K562 (cell line): ENCODE data around the gene PLOD1. TPM values are rescaled to one million over a fixed set of nuclear protein-coding genes. Genes with fewer than 3 reads are reported as not detected.
A peak's percentile ranks its signal among the peaks of the same experiment; 100 is the strongest.

Experiments
- BRD4 ChIP-seq: fragments of 200-600 bp; sonication (generic); IDR thresholded peaks from 2 replicates; pipeline ENCODE4 v1.6.1; 2017; ENCODE audit warnings: inconsistent platforms
- GTF2F1 ChIP-seq: IDR thresholded peaks from 2 replicates; pipeline ENCODE4 v1.6.1; 2011; ENCODE audit warnings: low read depth, low read length, improper control_type of control experiment
- IRF2 ChIP-seq: sonication (generic); formaldehyde crosslinking; IDR thresholded peaks from 2 replicates; pipeline ENCODE4 v1.8.1; 2022; ENCODE audit warnings: mild to moderate bottlenecking, missing genetic modification reagents
- MCM2 ChIP-seq: fragments of 450-650 bp; IDR thresholded peaks from 2 replicates; pipeline ENCODE4 v1.6.1; 2017; ENCODE audit warnings: low read depth, mild to moderate bottlenecking
- NCOA4 ChIP-seq: fragments of 450-650 bp; IDR thresholded peaks from 2 replicates; pipeline ENCODE4 v1.6.1; 2018; ENCODE audit warnings: mild to moderate bottlenecking; ENCODE audit not compliant: partially characterized antibody
- NEUROD1 ChIP-seq: fragments of 150-350 bp; IDR thresholded peaks from 2 replicates; pipeline ENCODE4 v1.6.1; 2014; ENCODE audit warnings: borderline replicate concordance, low read length, low read depth; ENCODE audit not compliant: partially characterized antibody
- PHB ChIP-seq: fragments of 250-450 bp; sonication (Bioruptor Pico); IDR thresholded peaks from 2 replicates; pipeline ENCODE4 v1.5.0; 2021
- PHB2 ChIP-seq: fragments of 450-650 bp; IDR thresholded peaks from 2 replicates; pipeline ENCODE4 v1.6.1; 2017; ENCODE audit warnings: low read depth
- POLR2A ChIP-seq: fragments of 450-650 bp; conservative IDR thresholded peaks from 2 replicates; pipeline ENCODE4 v1.6.1; 2016
- POLR2H ChIP-seq: IDR thresholded peaks from 2 replicates; pipeline ENCODE4 v1.6.1; 2016; ENCODE audit warnings: missing genetic modification characterization, low read depth, mild to moderate bottlenecking, control low read depth, missing compliant biosample characterization, moderate library complexity
- SIRT6 ChIP-seq: IDR thresholded peaks from one replicate; pipeline ENCODE4 v1.6.1; 2012; ENCODE audit warnings: low read depth, mild to moderate bottlenecking, control low read depth, inconsistent platforms, low read length, moderate library complexity
- SMAD3 ChIP-seq: fragments of 450-650 bp; formaldehyde crosslinking; conservative IDR thresholded peaks from 2 replicates; pipeline ENCODE4 v1.4.0; 2020; ENCODE audit warnings: mild to moderate bottlenecking
- STAG1 ChIP-seq: sonication (generic); formaldehyde crosslinking; IDR thresholded peaks from 2 replicates; pipeline ENCODE4 v1.5.0; 2020; ENCODE audit warnings: missing genetic modification reagents, borderline replicate concordance
- TCF3 ChIP-seq: sonication (generic); formaldehyde crosslinking; IDR thresholded peaks from 2 replicates; pipeline ENCODE4 v1.4.0; 2020; ENCODE audit warnings: mild to moderate bottlenecking, missing genetic modification reagents
- ZBTB17 ChIP-seq: fragments of 450-650 bp; formaldehyde crosslinking; IDR thresholded peaks from 2 replicates; pipeline ENCODE4 v1.4.0; 2020; ENCODE audit warnings: mild to moderate bottlenecking
- ZNF12 ChIP-seq: sonication (generic); formaldehyde crosslinking; IDR thresholded peaks from 2 replicates; pipeline ENCODE4 v1.4.0; 2020; ENCODE audit warnings: mild to moderate bottlenecking, missing genetic modification reagents
- ZNF121 ChIP-seq: sonication (generic); formaldehyde crosslinking; conservative IDR thresholded peaks from 2 replicates; pipeline ENCODE4 v1.8.0; 2022; ENCODE audit warnings: missing genetic modification reagents
- ZNF23 ChIP-seq: fragments of 250-450 bp; sonication (Bioruptor Pico); IDR thresholded peaks from 2 replicates; pipeline ENCODE4 v1.4.0; 2020; ENCODE audit warnings: mild to moderate bottlenecking
- polyA plus RNA-seq, 8 experiments: library from polyadenylated mRNA; depleted of rRNA in 4 of 8; stranded (reverse) in 5 of 8; unstranded in 3 of 8; fragments of >200 nt; fragmentation: Nextera tagmentation in 2 of 8; fragmentation: Illumina TruSeq in 1 of 8; extraction: Ambion mirVana in 2 of 8; extraction: Trizol in 1 of 8; gene quantifications; 2 replicates each; pipeline versions ENCODE4 v1.2.1 to v1.2.3, GENCODE V29; 2011 to 2014; ENCODE audit warnings: inconsistent platforms in 1 of 8, missing spikeins in 1 of 8
- total RNA-seq, 7 experiments: library from RNA; depleted of rRNA in 6 of 7; stranded (reverse); fragments of >200 nt in 6 of 7; fragmentation: Illumina TruSeq in 2 of 7; extraction: Trizol in 2 of 7; gene quantifications; 2 replicates each; pipeline versions ENCODE4 v1.2.1 to v1.2.3, GENCODE V29; 2011 to 2021; ENCODE audit warnings: low replicate concordance in 1 of 7
- TF ChIP-seq, protein P1 (sequence below): sonication (generic); formaldehyde crosslinking; IDR thresholded peaks from 2 replicates; pipeline ENCODE4 v1.8.1; 2023; ENCODE audit warnings: mild to moderate bottlenecking, missing genetic modification reagents
- TF ChIP-seq, protein P2 (sequence below): fragments of 250-450 bp; sonication (Bioruptor Pico); IDR thresholded peaks from 2 replicates; pipeline ENCODE4 v1.5.1; 2021; ENCODE audit warnings: mild to moderate bottlenecking
- TF ChIP-seq, protein P3 (sequence below): sonication (generic); formaldehyde crosslinking; IDR thresholded peaks from 2 replicates; pipeline ENCODE4 v1.8.1; 2023; ENCODE audit warnings: mild to moderate bottlenecking, missing genetic modification reagents
- TF ChIP-seq, protein P4 (sequence below), 3 experiments: fragments of 200-800 bp in 1 of 3; fragments of 250-450 bp in 1 of 3; fragments of 450-650 bp in 1 of 3; sonication (Bioruptor Pico) in 1 of 3; sonication (Bioruptor generic) in 1 of 3; formaldehyde crosslinking in 1 of 3; IDR thresholded peaks; 2 replicates each; pipeline versions ENCODE4 v1.6.1 to v1.8.0; 2016 to 2022; ENCODE audit warnings: mild to moderate bottlenecking in 2 of 3, missing genetic modification characterization in 2 of 3, missing compliant biosample characterization in 1 of 3, moderate library complexity in 1 of 3

PLOD1 gene
- total and polyA plus RNA-seq, 9 of the 15 experiments (the other 6 are each of a cell fraction or from before 2014, with no cell fraction given): 16.6 to 90.8 (median 52.7) TPM

DNA sequence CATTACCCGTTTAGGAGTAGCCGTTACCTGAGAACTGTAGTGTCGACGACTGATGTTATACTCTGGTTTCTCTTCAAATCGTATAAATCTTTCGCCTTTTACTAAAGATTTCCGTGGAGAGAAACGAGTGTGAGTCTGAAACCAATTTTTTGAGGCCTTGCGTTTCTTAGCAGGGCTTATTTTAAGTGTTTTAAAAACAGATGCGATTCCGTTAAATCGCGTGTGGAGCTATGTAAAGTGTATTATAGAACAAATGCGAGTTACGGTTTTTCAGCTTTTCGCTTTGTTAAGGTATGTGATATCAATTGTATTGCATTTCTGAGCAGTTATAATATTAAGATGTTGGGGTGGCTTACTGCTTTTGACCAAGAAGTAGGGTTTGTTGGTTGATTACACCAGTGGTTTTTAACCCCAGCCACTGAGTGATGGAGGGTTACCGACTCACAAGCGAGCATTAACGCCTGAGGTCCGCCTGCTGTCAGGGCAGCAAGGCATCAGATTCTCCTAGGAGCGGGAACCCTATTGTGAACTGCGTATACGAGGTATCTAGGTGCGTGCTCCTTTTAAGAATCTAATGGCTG is 26.3 kb upstream of the PLOD1 start (continued):
- peak; percentile 57 for TF ChIP-seq TCF3 (CRISPR knock-in tag)
- TF ChIP-seq, protein P1, sequence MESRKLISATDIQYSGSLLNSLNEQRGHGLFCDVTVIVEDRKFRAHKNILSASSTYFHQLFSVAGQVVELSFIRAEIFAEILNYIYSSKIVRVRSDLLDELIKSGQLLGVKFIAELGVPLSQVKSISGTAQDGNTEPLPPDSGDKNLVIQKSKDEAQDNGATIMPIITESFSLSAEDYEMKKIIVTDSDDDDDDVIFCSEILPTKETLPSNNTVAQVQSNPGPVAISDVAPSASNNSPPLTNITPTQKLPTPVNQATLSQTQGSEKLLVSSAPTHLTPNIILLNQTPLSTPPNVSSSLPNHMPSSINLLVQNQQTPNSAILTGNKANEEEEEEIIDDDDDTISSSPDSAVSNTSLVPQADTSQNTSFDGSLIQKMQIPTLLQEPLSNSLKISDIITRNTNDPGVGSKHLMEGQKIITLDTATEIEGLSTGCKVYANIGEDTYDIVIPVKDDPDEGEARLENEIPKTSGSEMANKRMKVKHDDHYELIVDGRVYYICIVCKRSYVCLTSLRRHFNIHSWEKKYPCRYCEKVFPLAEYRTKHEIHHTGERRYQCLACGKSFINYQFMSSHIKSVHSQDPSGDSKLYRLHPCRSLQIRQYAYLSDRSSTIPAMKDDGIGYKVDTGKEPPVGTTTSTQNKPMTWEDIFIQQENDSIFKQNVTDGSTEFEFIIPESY (CRISPR knock-in tag): peak; percentile 76
- TF ChIP-seq SMAD3 (CRISPR knock-in tag): peak; percentile 99
- TF ChIP-seq MCM2: no peak
- peak; percentile 91 for TF ChIP-seq ZNF23 (CRISPR knock-in tag)
- peak; percentile 52 for TF ChIP-seq ZNF121 (CRISPR knock-in tag)
- TF ChIP-seq, protein P2, sequence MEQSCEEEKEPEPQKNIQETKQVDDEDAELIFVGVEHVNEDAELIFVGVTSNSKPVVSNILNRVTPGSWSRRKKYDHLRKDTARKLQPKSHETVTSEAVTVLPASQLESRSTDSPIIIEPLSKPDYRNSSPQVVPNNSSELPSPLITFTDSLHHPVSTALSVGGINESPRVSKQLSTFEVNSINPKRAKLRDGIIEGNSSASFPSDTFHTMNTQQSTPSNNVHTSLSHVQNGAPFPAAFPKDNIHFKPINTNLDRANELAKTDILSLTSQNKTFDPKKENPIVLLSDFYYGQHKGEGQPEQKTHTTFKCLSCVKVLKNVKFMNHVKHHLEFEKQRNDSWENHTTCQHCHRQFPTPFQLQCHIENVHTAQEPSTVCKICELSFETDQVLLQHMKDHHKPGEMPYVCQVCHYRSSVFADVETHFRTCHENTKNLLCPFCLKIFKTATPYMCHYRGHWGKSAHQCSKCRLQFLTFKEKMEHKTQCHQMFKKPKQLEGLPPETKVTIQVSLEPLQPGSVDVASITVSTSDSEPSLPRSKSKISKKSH (CRISPR knock-in tag): peak; percentile 89
- TF ChIP-seq PHB2: peak; percentile 5; the same call in 1 of the 2 replicates
- TF ChIP-seq PHB (CRISPR knock-in tag): peak; percentile 100
- TF ChIP-seq NEUROD1: peak; percentile 91
- TF ChIP-seq POLR2A: peak; percentile 100
- TF ChIP-seq, protein P3, sequence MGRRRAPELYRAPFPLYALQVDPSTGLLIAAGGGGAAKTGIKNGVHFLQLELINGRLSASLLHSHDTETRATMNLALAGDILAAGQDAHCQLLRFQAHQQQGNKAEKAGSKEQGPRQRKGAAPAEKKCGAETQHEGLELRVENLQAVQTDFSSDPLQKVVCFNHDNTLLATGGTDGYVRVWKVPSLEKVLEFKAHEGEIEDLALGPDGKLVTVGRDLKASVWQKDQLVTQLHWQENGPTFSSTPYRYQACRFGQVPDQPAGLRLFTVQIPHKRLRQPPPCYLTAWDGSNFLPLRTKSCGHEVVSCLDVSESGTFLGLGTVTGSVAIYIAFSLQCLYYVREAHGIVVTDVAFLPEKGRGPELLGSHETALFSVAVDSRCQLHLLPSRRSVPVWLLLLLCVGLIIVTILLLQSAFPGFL: no peak
- no peak for TF ChIP-seq STAG1
- peak; percentile 86; the same call in 1 of the 2 replicates for TF ChIP-seq BRD4
- TF ChIP-seq SIRT6: no peak
- TF ChIP-seq ZNF12 (CRISPR knock-in tag): no peak; the same call in 1 of the 2 replicates
- TF ChIP-seq GTF2F1: peak; percentile 100
- peak; percentile 100 for TF ChIP-seq POLR2H (tag)
- peak; percentile 95 for TF ChIP-seq NCOA4
- peak; percentile 82; the same call in 1 of the 2 replicates for TF ChIP-seq IRF2 (CRISPR knock-in tag)
- TF ChIP-seq, protein P4, sequence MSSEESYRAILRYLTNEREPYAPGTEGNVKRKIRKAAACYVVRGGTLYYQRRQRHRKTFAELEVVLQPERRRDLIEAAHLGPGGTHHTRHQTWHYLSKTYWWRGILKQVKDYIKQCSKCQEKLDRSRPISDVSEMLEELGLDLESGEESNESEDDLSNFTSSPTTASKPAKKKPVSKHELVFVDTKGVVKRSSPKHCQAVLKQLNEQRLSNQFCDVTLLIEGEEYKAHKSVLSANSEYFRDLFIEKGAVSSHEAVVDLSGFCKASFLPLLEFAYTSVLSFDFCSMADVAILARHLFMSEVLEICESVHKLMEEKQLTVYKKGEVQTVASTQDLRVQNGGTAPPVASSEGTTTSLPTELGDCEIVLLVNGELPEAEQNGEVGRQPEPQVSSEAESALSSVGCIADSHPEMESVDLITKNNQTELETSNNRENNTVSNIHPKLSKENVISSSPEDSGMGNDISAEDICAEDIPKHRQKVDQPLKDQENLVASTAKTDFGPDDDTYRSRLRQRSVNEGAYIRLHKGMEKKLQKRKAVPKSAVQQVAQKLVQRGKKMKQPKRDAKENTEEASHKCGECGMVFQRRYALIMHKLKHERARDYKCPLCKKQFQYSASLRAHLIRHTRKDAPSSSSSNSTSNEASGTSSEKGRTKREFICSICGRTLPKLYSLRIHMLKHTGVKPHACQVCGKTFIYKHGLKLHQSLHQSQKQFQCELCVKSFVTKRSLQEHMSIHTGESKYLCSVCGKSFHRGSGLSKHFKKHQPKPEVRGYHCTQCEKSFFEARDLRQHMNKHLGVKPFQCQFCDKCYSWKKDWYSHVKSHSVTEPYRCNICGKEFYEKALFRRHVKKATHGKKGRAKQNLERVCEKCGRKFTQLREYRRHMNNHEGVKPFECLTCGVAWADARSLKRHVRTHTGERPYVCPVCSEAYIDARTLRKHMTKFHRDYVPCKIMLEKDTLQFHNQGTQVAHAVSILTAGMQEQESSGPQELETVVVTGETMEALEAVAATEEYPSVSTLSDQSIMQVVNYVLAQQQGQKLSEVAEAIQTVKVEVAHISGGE (CRISPR knock-in tag; IDR thresholded peaks at IDR 0.05): peak in 1 of 3 experiments; percentile 77; a peak in 3 of 6 replicates
- peak; percentile 98 for TF ChIP-seq ZBTB17 (CRISPR knock-in tag)
